Posterior vena cava (tissue), 2 donors: Measurements from ENCODE around the gene DNA2. TPM values are rescaled to one million over a fixed set of nuclear protein-coding genes. Genes with fewer than 3 reads are reported as not detected.
A peak's percentile ranks its signal among the peaks of the same experiment; 100 is the strongest.
"Not testable (repeated sequence)": the region's sequence is repeated elsewhere in the genome, so short reads cannot be mapped to it uniquely, and the experiment has no call there.

Source experiments
- DNase-seq: peaks from one replicate; pipeline ENCODE4 v3.0.0-alpha.2; 2020; ENCODE audit warnings: low spot score
- intact Hi-C, 2 donors: fragments of 100-400 bp; cut with DNase I; formaldehyde crosslinking; loops; one replicate each; pipeline versions ENCODE4 v1.14.1 to v1.14.2; 2022 to 2023
- long read RNA-seq, 2 donors: library from polyadenylated mRNA; unstranded; transcript quantifications; one replicate each; pipeline ENCODE4 v2.0.0, GENCODE V29; 2020 to 2021
- total RNA-seq, 2 donors: library from RNA; stranded (reverse); fragmentation: NEBNext Ultra II Directional; extraction: Animal tissue kit (Norgen Biotek cat#: 25700); gene quantifications; one replicate each; pipeline ENCODE4 v1.2.1, GENCODE V29; 2021
- donor health status: DM: yes; HTN: yes; CAD: no.
- donor health status: DM: yes; HTN: yes; CAD: no.

DNA2 gene
- total RNA-seq = 1 to 10 TPM; 1.7 to 2.0 TPM
- long read RNA-seq, donor 1 = 0 reads
- long read RNA-seq, donor 2 = 0 reads

GRCh38 chr10:68471586-68472408, at the start of gene DNA2:
TSS of gene DNA2 (minus strand) at chr10:68471973. CDS start at chr10:68471864, 109 bp downstream.
- intact Hi-C loops = no loop called here

GRCh38 chr10:68518609-68519008, 46.8 kb upstream of the DNA2 start:
- DNase-seq = peak; percentile 22

More at GRCh38 chr10:68471586-68472408, at the start of gene DNA2:
- peak; percentile 81 for DNase-seq

GRCh38 chr10:68517188-68517587, 45.4 kb upstream of the DNA2 start:
- no peak for DNase-seq
- intact Hi-C loops = no loop called here

More at GRCh38 chr10:68518609-68519008, 46.8 kb upstream of the DNA2 start:
- intact Hi-C loops = not testable (repeated sequence)

- no peak for DNase-seq
- intact Hi-C loops = no loop called here
Measured at GRCh38 chr10:68516766-68517165, 45.0 kb upstream of the DNA2 start.

GRCh38 chr10:68516216-68516615, 44.4 kb upstream of the DNA2 start:
- DNase-seq, intact Hi-C loops: not testable (repeated sequence)

GRCh38 chr10:68508090-68508489, 36.3 kb upstream of the DNA2 start:
- peak; percentile 38 for DNase-seq
- intact Hi-C loops = no loop called here

GRCh38 chr10:68506411-68506810, 34.6 kb upstream of the DNA2 start:
- intact Hi-C loops = no loop called here
- DNase-seq = no peak

- intact Hi-C loops = no loop called here
- no peak for DNase-seq
Measured at GRCh38 chr10:68502846-68503245, 31.1 kb upstream of the DNA2 start.

GRCh38 chr10:68501691-68502090, 29.9 kb upstream of the DNA2 start:
- intact Hi-C loops = no loop called here
- DNase-seq = no peak

- DNase-seq = no peak
- intact Hi-C loops = no loop called here
Measured at GRCh38 chr10:68499544-68499943, 27.8 kb upstream of the DNA2 start.

GRCh38 chr10:68496072-68496471, 24.3 kb upstream of the DNA2 start:
- DNase-seq = no peak
- intact Hi-C loops = no loop called here

GRCh38 chr10:68492118-68492517, 20.3 kb upstream of the DNA2 start:
- intact Hi-C loops = no loop called here
- DNase-seq = no peak

GRCh38 chr10:68489919-68490318, 18.1 kb upstream of the DNA2 start:
- intact Hi-C loops = no loop called here
- DNase-seq = no peak

- intact Hi-C loops = no loop called here
- no peak for DNase-seq
Measured at GRCh38 chr10:68474021-68474420, 2.2 kb upstream of the DNA2 start.

- DNase-seq = no peak
- intact Hi-C loops = no loop called here
Measured at GRCh38 chr10:68471063-68471585, 649 bp downstream of the DNA2 start.

- intact Hi-C loops = no loop called here
- no peak for DNase-seq
Measured at GRCh38 chr10:68470300-68470699, 1.5 kb downstream of the DNA2 start.

GRCh38 chr10:68469838-68470237, 1.9 kb downstream of the DNA2 start:
- DNase-seq = no peak
- intact Hi-C loops = no loop called here

GRCh38 chr10:68464729-68465128, 7.0 kb downstream of the DNA2 start:
- intact Hi-C loops, DNase-seq: not testable (repeated sequence)

- intact Hi-C loops = no loop called here
- DNase-seq = no peak
Measured at GRCh38 chr10:68463365-68464093, 8.2 kb downstream of the DNA2 start.

- intact Hi-C loops = no loop called here
- no peak for DNase-seq
Measured at GRCh38 chr10:68462536-68462935, 9.2 kb downstream of the DNA2 start.
